Fibroblast of lung (primary cell): ENCODE measurements around the gene SAPCD1. TPM values are rescaled to one million over a fixed set of nuclear protein-coding genes. Genes with fewer than 3 reads are reported as not detected.

Experiments used
- DNase-seq, 2 donors: peaks; one replicate each; pipeline versions ENCODE4 v3.0.0 to v3.0.0-alpha.2; 2010; ENCODE audit warnings: low read depth in 2 of 2
- H2AFZ ChIP-seq: 2 replicates; pipeline ENCODE4 v1.5.1; 2012; ENCODE audit warnings: low read length, control low read depth, inconsistent platforms
- H3K27ac ChIP-seq: 2 replicates; pipeline ENCODE4 v1.5.1; 2011; ENCODE audit warnings: low read length, control low read depth; ENCODE audit not compliant: insufficient read depth
- H3K27me3 ChIP-seq: 2 replicates; pipeline ENCODE4 v1.5.1; 2011; ENCODE audit warnings: mild to moderate bottlenecking, low read length; ENCODE audit not compliant: control insufficient read depth, insufficient read depth
- H3K36me3 ChIP-seq: 2 replicates; pipeline ENCODE4 v1.5.1; 2011; ENCODE audit warnings: low read length; ENCODE audit not compliant: control insufficient read depth, insufficient read depth
- H3K4me1 ChIP-seq: 2 replicates; pipeline ENCODE4 v1.5.1; 2011; ENCODE audit warnings: low read length; ENCODE audit not compliant: control insufficient read depth, insufficient read depth; ENCODE audit errors: extremely low read depth
- H3K4me2 ChIP-seq: 2 replicates; pipeline ENCODE4 v1.5.1; 2011; ENCODE audit warnings: low read length, control low read depth; ENCODE audit not compliant: insufficient read depth; ENCODE audit errors: extremely low read depth
- H3K4me3 ChIP-seq, 4 experiments: fragments of 200-600 bp in 1 of 4; sonication (generic) in 1 of 4; replicated peaks in 1 of 4; 2 replicates each; pipeline ENCODE4 v1.5.1; 2011 to 2016; ENCODE audit warnings: low read length in 4 of 4, low read depth in 3 of 4, mild to moderate bottlenecking in 3 of 4, control low read depth in 2 of 4, inconsistent platforms in 1 of 4, mixed read lengths in 1 of 4; ENCODE audit not compliant: insufficient read depth in 1 of 4; ENCODE audit errors: control extremely low read depth in 1 of 4
- H3K79me2 ChIP-seq: 2 replicates; pipeline ENCODE4 v1.5.1; 2012; ENCODE audit warnings: mild to moderate bottlenecking, low read length, inconsistent platforms; ENCODE audit not compliant: control insufficient read depth, insufficient read depth
- H3K9ac ChIP-seq: 2 replicates; pipeline ENCODE4 v1.5.1; 2011; ENCODE audit warnings: mild to moderate bottlenecking, low read length, control low read depth; ENCODE audit not compliant: insufficient read depth
- H3K9me3 ChIP-seq: 2 replicates; pipeline ENCODE4 v1.5.1; 2012; ENCODE audit warnings: low read depth, low read length; ENCODE audit not compliant: control insufficient read depth, insufficient read depth
- H4K20me1 ChIP-seq: 2 replicates; pipeline ENCODE4 v1.5.1; 2011; ENCODE audit warnings: low read length; ENCODE audit not compliant: control insufficient read depth, insufficient read depth; ENCODE audit errors: extremely low read depth
- EZH2 ChIP-seq: IDR thresholded peaks from 2 replicates; pipeline ENCODE4 v1.5.1; 2012; ENCODE audit warnings: low read length, control low read depth, mild to moderate bottlenecking; ENCODE audit errors: missing control alignments
- polyA plus RNA-seq, 2 donors: library from polyadenylated mRNA; depleted of rRNA in 1 of 2; stranded (reverse) in 1 of 2; unstranded in 1 of 2; fragments of >200 nt; gene quantifications; 2 replicates each; pipeline ENCODE4 v1.2.1, GENCODE V29; 2011 to 2012; ENCODE audit warnings: missing spikeins in 1 of 2
- total RNA-seq: library from RNA; depleted of rRNA; stranded (reverse); fragments of >200 nt; gene quantifications from 2 replicates; pipeline ENCODE4 v1.2.1, GENCODE V29; 2014
- TF ChIP-seq, protein P1 (sequence below), 2 donors: IDR thresholded peaks in 1 of 2; conservative IDR thresholded peaks in 1 of 2; 1 replicate in 1 of 2; 2 replicates in 1 of 2; pipeline ENCODE4 v1.5.1; 2011 to 2012; ENCODE audit warnings: low read length in 2 of 2, control low read depth in 1 of 2, inconsistent platforms in 1 of 2, low read depth in 1 of 2, mild to moderate bottlenecking in 1 of 2

The SAPCD1 gene
- total and polyA plus RNA-seq, 2 donors (not counting 1 experiment from before 2014, with no cell fraction given): 0.50 to 1.3 TPM

DNA sequence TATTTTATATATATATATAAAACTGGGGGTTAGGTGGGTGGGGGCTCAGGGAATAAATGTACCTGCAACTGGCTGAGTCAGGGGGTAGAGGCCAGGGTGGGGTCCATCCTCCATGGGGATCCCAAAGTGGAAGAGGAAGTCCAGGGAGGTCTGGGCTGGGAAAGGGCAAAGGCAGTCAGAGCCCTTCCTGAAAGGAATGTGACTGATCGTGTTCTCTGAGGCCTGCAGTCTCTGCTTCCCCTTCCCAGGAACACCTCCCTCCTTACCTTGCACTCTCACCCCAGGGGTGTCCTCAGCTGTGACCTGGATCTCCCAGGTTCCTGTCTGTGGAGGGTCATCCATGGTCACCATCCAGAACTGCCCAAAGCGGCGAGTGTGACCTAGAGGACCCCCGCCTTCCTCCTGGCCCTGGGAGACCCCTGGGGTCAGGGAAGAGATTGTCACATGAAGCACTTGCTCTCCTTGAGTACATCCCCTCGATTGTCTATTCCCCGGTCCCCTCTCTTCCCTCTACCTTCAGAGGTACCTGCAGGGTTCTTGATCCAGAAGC is 4.7 kb downstream of the SAPCD1 start:
- Histone ChIP-seq H3K4me3 (no peak overlapping the region), H3K9ac (no peak overlapping the region), H3K27ac (no peak overlapping the region), H3K79me2 (no peaks in the 10 kb centered on the region), H3K4me2 (no peak overlapping the region), H3K36me3 (no peaks in the 10 kb centered on the region), H3K4me1 (peaks cover 4% of the 10 kb centered on the region), H3K9me3 (no peaks in the 10 kb centered on the region), H4K20me1 (no peaks in the 10 kb centered on the region), H3K27me3 (no peaks in the 10 kb centered on the region), H2AFZ (no peak overlapping the region)
- no peak for TF ChIP-seq EZH2
- TF ChIP-seq, protein P1, sequence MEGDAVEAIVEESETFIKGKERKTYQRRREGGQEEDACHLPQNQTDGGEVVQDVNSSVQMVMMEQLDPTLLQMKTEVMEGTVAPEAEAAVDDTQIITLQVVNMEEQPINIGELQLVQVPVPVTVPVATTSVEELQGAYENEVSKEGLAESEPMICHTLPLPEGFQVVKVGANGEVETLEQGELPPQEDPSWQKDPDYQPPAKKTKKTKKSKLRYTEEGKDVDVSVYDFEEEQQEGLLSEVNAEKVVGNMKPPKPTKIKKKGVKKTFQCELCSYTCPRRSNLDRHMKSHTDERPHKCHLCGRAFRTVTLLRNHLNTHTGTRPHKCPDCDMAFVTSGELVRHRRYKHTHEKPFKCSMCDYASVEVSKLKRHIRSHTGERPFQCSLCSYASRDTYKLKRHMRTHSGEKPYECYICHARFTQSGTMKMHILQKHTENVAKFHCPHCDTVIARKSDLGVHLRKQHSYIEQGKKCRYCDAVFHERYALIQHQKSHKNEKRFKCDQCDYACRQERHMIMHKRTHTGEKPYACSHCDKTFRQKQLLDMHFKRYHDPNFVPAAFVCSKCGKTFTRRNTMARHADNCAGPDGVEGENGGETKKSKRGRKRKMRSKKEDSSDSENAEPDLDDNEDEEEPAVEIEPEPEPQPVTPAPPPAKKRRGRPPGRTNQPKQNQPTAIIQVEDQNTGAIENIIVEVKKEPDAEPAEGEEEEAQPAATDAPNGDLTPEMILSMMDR (conservative IDR thresholded peaks at IDR 0.05 in 1 of 2, IDR thresholded peaks at IDR 0.05 in 1 of 2; ENCODE audit: low read depth in 1 of 2, low read length in 2 of 2): no peak
- no peak for DNase-seq

DNA sequence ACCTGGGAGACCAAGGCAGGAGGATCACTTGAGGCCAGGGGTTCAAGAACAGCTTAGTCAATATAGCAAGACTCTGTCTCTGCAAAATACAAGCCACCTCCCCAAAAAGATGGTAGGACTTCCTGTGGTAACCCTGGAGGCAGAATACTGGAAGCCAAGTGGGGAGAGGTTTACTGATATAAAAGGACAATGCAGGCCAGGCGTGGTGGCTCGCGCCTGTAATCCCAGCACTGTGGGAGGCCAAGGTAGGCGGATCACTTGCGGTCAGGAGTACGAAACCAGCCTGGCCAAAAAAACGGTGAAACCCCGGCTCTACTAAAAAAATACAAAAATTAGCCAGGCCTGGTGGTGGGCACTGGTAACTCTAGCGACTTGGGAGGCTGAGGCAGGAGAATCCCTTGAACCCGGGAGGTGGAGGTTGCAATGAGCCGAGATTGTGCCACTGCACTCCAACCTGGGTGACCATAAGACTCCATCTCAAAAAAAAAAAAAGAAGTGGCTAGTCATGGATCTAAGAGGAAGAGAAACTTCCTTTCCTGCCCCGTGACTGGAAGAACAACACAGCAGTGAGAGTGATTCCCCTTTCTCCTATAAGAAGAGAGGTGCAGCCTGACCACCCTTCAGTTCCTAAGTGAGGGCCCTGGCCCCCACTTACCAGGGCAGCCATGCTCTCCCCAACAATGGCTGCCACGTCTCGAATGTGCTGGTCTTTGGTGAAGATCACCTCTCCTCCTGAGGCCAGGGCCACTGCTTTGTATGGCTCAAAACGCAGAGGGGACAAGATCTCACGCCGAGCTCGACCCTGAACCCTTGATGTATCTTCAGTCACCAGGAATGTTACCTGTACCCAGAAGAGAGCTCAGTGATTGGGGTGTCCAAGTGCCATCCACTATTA is 6.2 kb downstream of the SAPCD1 start:
- TF ChIP-seq EZH2: no peak
- TF ChIP-seq, protein P1 (conservative IDR thresholded peaks at IDR 0.05 in 1 of 2, IDR thresholded peaks at IDR 0.05 in 1 of 2; ENCODE audit: low read depth in 1 of 2, low read length in 2 of 2): no peak
- Histone ChIP-seq H3K4me1 (peaks cover under 1% of the 10 kb centered on the region), H3K27me3 (no peaks in the 10 kb centered on the region), H3K9ac (no peak overlapping the region), H4K20me1 (no peaks in the 10 kb centered on the region), H3K4me2 (no peak overlapping the region), H2AFZ (no peak overlapping the region), H3K79me2 (no peaks in the 10 kb centered on the region), H3K9me3 (no peaks in the 10 kb centered on the region), H3K36me3 (no peaks in the 10 kb centered on the region), H3K27ac (no peak overlapping the region), H3K4me3 (no peak overlapping the region)
- no peak for DNase-seq

- Histone ChIP-seq H2AFZ (no peak overlapping the region), H3K79me2 (no peaks in the 10 kb centered on the region), H3K4me1 (no peaks in the 10 kb centered on the region), H3K27ac (no peak overlapping the region), H3K27me3 (no peaks in the 10 kb centered on the region), H3K4me2 (no peak overlapping the region), H3K36me3 (no peaks in the 10 kb centered on the region), H3K9ac (no peak overlapping the region), H3K9me3 (no peaks in the 10 kb centered on the region), H4K20me1 (no peaks in the 10 kb centered on the region), H3K4me3 (no peak overlapping the region)
- peak in 1 of 2 donors; percentile 39 for DNase-seq
- TF ChIP-seq, protein P1 (conservative IDR thresholded peaks at IDR 0.05 in 1 of 2, IDR thresholded peaks at IDR 0.05 in 1 of 2; ENCODE audit: low read depth in 1 of 2, low read length in 2 of 2): peak; percentile 68 to 71
- no peak for TF ChIP-seq EZH2
Measured at GRCh38 chr6:31769684-31770371, 7.4 kb downstream of the SAPCD1 start.
